ENCODE measurements around the gene CYLD. TPM values are rescaled to one million over a fixed set of nuclear protein-coding genes. Genes with fewer than 3 reads are reported as not detected.

The CYLD gene
- total and polyA plus RNA-seq, 2 donors (not counting 3 experiments of a cell fraction or from before 2014, with no cell fraction given), result 7.4 to 21.5 TPM

- Histone ChIP-seq H3K9me3 (replicated peaks; ENCODE audit: control insufficient read depth, insufficient read depth, low read length) (no peaks in the 10 kb centered on the region), H3K27me3 (ENCODE audit: control insufficient read depth in 2 of 2, insufficient read depth in 2 of 2, low read length in 2 of 2) (no peaks in the 10 kb centered on the region), H3K27ac (ENCODE audit: insufficient read depth, low read depth, low read length) (no peak overlapping the region), H3K79me2 (ENCODE audit: control insufficient read depth, insufficient read depth, low read length) (peaks cover 4% of the 10 kb centered on the region), H3K9me1 (replicated peaks; ENCODE audit: control insufficient read depth, extremely low read depth, insufficient read depth, low read length) (peaks cover 2% of the 10 kb centered on the region), H3K4me2 (ENCODE audit: insufficient read depth, low read length) (no peak overlapping the region), H4K20me1 (replicated peaks; ENCODE audit: control insufficient read depth, extremely low read depth, insufficient read depth, low read length) (no peaks in the 10 kb centered on the region), H3K4me1 (ENCODE audit: control insufficient read depth, extremely low read depth, insufficient read depth, low read length) (no peaks in the 10 kb centered on the region), H2AFZ (ENCODE audit: low read depth, low read length) (no peak overlapping the region), H3K4me3 (replicated peaks in 1 of 3; ENCODE audit: insufficient read depth in 1 of 3, low read depth in 1 of 3, low read length in 3 of 3) (no peak overlapping the region), H3K9ac (replicated peaks; ENCODE audit: extremely low read depth, insufficient read depth, low read length) (no peak overlapping the region), H3K36me3 (ENCODE audit: control insufficient read depth in 2 of 2, extremely low read depth in 1 of 2, insufficient read depth in 2 of 2, low read length in 2 of 2) (no peaks in the 10 kb centered on the region)
- intact Hi-C loops (cut with micrococcal nuclease), result no loop called here
- DNase-seq (ENCODE audit: low read depth, low spot score) (no peak), FAIRE-seq (no peak)
- POLR2A ChIA-PET, result no interaction called here
- no TSS peak for BruUV-seq (replicated peaks)
- CTCF ChIA-PET, result interaction anchor here (1.7 kb wide), 1 partner anchor 43 kb away, joined by 14 read pairs; no protein-coding TSS in a partner anchor
- dilution Hi-C loops (cut with MboI; ENCODE audit: extremely low pct_ligation_motif_present, low sequenced_read_pairs), result no loop called here
- no peak for TF ChIP-seq CTCF (IDR thresholded peaks at IDR 0.05; ENCODE audit: extremely low read depth in 1 of 2, insufficient read depth in 1 of 2, low read depth in 1 of 2, low read length in 2 of 2)
- no peak for TF ChIP-seq FOS (IDR thresholded peaks at IDR 0.05; ENCODE audit: borderline replicate concordance, insufficient read depth, low read length)
- no peak for TF ChIP-seq POLR2AphosphoS5 (IDR thresholded peaks at IDR 0.05; ENCODE audit: insufficient read depth, low read depth, low read length)
- TF ChIP-seq MYC (IDR thresholded peaks at IDR 0.05; ENCODE audit: low read depth, low read length), result no peak
- no peak for TF ChIP-seq MAX (IDR thresholded peaks at IDR 0.05; ENCODE audit: insufficient read depth, insufficient read length)
- TF ChIP-seq POLR2A (IDR thresholded peaks at IDR 0.05; ENCODE audit: low read depth, low read length), result no peak
- TF ChIP-seq EZH2 (IDR thresholded peaks at IDR 0.05; ENCODE audit: borderline replicate concordance, low read depth, low read length, severe bottlenecking), result no peak
- TF ChIP-seq GATA2 (IDR thresholded peaks at IDR 0.05; ENCODE audit: insufficient read depth, insufficient read length, low read depth, low read length), result no peak
- no peak for TF ChIP-seq JUN (IDR thresholded peaks at IDR 0.05; ENCODE audit: borderline replicate concordance, insufficient read depth, insufficient read length, low read depth)
Observed at GRCh38 chr16:50763211-50763610, 21.3 kb downstream of the CYLD start.

Data from endothelial cell of umbilical vein (primary cell).